Esophagus (tissue), 2 donors: ENCODE data around the gene MAGEA3. TPM values are rescaled to one million over a fixed set of nuclear protein-coding genes. Genes with fewer than 3 reads are reported as not detected.
"Not testable (repeated sequence)": the region's sequence is repeated elsewhere in the genome, so short reads cannot be mapped to it uniquely, and the experiment has no call there.

Source experiments
- H3K27ac ChIP-seq, 2 donors: one replicate each; pipeline ENCODE4 v1.5.1; 2013; ENCODE audit warnings: low read depth in 2 of 2, mild to moderate bottlenecking in 2 of 2, inconsistent platforms in 1 of 2, low read length in 1 of 2, moderate library complexity in 1 of 2
- H3K27me3 ChIP-seq, 2 donors: one replicate each; pipeline ENCODE4 v1.6.1; 2013; ENCODE audit warnings: low read length in 2 of 2, control low read depth in 1 of 2, mild to moderate bottlenecking in 1 of 2; ENCODE audit not compliant: insufficient read depth in 2 of 2, control insufficient read depth in 1 of 2
- H3K36me3 ChIP-seq, 2 donors: one replicate each; pipeline ENCODE4 v1.6.1; 2013; ENCODE audit warnings: low read length in 1 of 2; ENCODE audit not compliant: control insufficient read depth in 2 of 2, insufficient read depth in 2 of 2
- H3K4me1 ChIP-seq, 2 donors: one replicate each; pipeline ENCODE4 v1.6.1; 2013; ENCODE audit warnings: low read length in 1 of 2; ENCODE audit not compliant: control insufficient read depth in 2 of 2, insufficient read depth in 2 of 2
- H3K4me3 ChIP-seq, 2 donors: one replicate each; pipeline ENCODE4 v1.5.1; 2013; ENCODE audit warnings: low read length in 2 of 2, mild to moderate bottlenecking in 2 of 2, low read depth in 1 of 2, moderate library complexity in 1 of 2
- H3K9me3 ChIP-seq, 2 donors: one replicate each; pipeline ENCODE4 v1.6.1; 2013; ENCODE audit warnings: mild to moderate bottlenecking in 2 of 2, low read depth in 1 of 2, low read length in 1 of 2, moderate library complexity in 1 of 2; ENCODE audit not compliant: control insufficient read depth in 2 of 2, insufficient read depth in 1 of 2
- WGBS, 2 donors: extraction: QIAGEN DNeasy Blood & Tissue Kit; methylation state at CpG; one replicate each; pipeline ENCODE4 v1.1.7; 2013; 5-methylcytosine and 5-hydroxymethylcytosine counted together
- polyA plus RNA-seq, 2 donors: library from polyadenylated mRNA; stranded (reverse); fragments of 200-250 nt; gene quantifications; one replicate each; pipeline ENCODE4 v1.2.3, GENCODE V29; 2013
- donor health status: healthy with polysubstance abuse.
- donor health status: Bipolar disorder and iron deficiency.

Gene MAGEA3
- polyA plus RNA-seq, 2 donors = not detected

DNA sequence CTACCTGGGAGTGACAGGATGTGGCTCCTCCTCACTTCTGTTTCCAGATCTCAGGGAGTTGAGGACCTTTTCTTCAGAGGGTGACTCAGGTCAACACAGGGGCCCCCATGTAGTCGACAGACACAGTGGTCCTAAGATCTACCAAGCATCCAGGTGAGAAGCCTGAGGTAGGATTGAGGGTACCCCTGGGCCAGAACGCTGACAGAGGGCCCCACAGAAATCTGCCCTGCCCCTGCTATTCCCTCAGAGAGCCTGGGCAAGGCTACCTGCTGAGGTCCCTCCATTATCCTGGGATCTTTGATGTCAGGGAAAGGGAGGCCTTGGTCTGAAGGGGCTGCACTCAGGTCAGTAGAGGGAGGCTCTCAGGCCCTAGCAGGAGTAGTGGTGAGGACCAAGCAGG, 36.5 kb downstream of the MAGEA3 start:
- Histone ChIP-seq H3K4me3 (no peak overlapping the region), H3K27ac (no peak overlapping the region), H3K9me3 (peaks cover 0 to 2% of the 10 kb centered on the region in 2 donors), H3K4me1 (no peaks in the 10 kb centered on the region), H3K27me3 (no peaks in the 10 kb centered on the region), H3K36me3 (no peaks in the 10 kb centered on the region)
- 58 to 76% methylated on average over 2 of the region's 2 CpGs for WGBS, 2 donors

DNA sequence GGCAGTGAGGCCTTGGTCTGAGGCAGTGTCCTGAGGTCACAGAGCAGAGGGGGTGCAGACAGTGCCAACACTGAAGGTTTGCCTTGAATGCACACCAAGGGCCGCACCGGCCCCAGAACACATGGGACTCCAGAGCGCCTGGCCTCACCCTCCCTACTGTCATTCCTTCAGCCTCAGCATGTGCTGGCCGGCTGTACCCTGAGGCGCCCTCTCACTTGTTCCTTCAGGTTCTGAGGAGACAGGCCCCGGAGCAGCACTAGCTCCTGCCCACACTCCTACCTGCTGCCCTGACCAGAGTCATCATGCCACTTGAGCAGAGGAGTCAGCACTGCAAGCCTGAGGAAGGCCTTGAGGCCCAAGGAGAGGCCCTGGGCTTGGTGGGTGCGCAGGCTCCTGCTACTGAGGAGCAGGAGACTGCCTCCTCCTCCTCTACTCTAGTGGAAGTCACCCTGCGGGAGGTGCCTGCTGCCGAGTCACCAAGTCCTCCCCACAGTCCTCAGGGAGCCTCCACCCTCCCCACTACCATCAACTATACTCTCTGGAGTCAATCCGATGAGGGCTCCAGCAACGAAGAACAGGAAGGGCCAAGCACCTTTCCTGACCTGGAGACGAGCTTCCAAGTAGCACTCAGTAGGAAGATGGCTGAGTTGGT, 37.4 kb downstream of the MAGEA3 start:
- Histone ChIP-seq H3K4me1 (no peaks in the 10 kb centered on the region), H3K36me3 (no peaks in the 10 kb centered on the region), H3K27me3 (no peaks in the 10 kb centered on the region), H3K4me3 (no peak overlapping the region), H3K27ac (no peak overlapping the region), H3K9me3 (peaks cover 0 to 2% of the 10 kb centered on the region in 2 donors)
- WGBS, 2 donors = 84 to 92% methylated on average over 11 to 12 of the region's 12 CpGs

DNA sequence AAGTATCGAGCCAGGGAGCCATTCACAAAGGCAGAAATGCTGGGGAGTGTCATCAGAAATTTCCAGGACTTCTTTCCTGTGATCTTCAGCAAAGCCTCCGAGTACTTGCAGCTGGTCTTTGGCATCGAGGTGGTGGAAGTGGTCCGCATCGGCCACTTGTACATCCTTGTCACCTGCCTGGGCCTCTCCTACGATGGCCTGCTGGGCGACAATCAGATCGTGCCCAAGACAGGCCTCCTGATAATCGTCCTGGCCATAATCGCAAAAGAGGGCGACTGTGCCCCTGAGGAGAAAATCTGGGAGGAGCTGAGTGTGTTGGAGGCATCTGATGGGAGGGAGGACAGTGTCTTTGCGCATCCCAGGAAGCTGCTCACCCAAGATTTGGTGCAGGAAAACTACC, 37.9 kb downstream of the MAGEA3 start:
- not testable (repeated sequence) for H3K4me3 ChIP-seq, H3K9me3 ChIP-seq, H3K27ac ChIP-seq, H3K4me1 ChIP-seq, H3K27me3 ChIP-seq, H3K36me3 ChIP-seq
- WGBS, 2 donors = 83 to 92% methylated on average over 12 of the region's 12 CpGs

DNA sequence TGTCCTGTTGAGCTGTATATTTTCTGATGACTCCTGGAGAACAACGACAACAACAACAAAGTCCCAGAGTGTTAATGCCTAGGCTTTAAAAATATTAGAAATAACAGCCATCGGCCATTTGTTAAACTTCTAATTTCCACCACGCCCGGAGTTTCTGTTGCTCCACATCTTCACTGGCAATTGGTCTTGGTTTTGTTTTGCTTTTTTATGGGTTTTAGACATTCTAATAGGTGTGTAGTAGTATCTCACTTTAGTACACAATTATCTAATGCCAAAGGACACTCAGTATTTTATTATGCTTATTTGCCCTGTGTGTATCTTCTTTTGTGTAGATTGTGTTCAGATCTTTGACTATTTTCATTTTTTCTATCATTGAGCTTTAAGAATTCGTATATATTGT, 40.0 kb downstream of the MAGEA3 start:
- no peaks in the 10 kb centered on the region for H3K36me3 ChIP-seq
- no peak overlapping the region for H3K4me3 ChIP-seq
- H3K9me3 ChIP-seq = peaks cover 0 to 2% of the 10 kb centered on the region in 2 donors
- WGBS, 2 donors = 83 to 90% methylated on average over 5 of the region's 5 CpGs
- H3K27ac ChIP-seq = no peak overlapping the region
- H3K27me3 ChIP-seq = no peaks in the 10 kb centered on the region
- no peaks in the 10 kb centered on the region for H3K4me1 ChIP-seq

Other genes starting within 250 kb of the MAGEA3 start
- under 1 TPM; 0.20 to 0.67 TPM for gene GABRA3, start 247.5 kb upstream of the MAGEA3 start, polyA plus RNA-seq
- gene GABRQ, start 60.9 kb upstream of the MAGEA3 start, polyA plus RNA-seq = under 1 TPM; 0.28 to 0.60 TPM
- gene CSAG2, start 10.5 kb downstream of the MAGEA3 start, polyA plus RNA-seq = not detected
- gene MAGEA2B, start 15.8 kb downstream of the MAGEA3 start, polyA plus RNA-seq = not detected
- not detected for gene CSAG1, start 34.9 kb downstream of the MAGEA3 start, polyA plus RNA-seq
- not detected for gene MAGEA12, start 35.0 kb downstream of the MAGEA3 start, polyA plus RNA-seq
- not detected for gene MAGEA2, start 55.0 kb downstream of the MAGEA3 start, polyA plus RNA-seq
- gene CSAG3, start 60.4 kb downstream of the MAGEA3 start, polyA plus RNA-seq = not detected
- not detected for gene MAGEA6, start 70.9 kb downstream of the MAGEA3 start, polyA plus RNA-seq
- gene CETN2, start 132.0 kb downstream of the MAGEA3 start, polyA plus RNA-seq = 10 to 100 TPM; 33.8 to 34.4 TPM
- gene NSDHL, start 132.3 kb downstream of the MAGEA3 start, polyA plus RNA-seq = 10 to 100 TPM; 43.3 to 60.6 TPM
- 100 to 1,000 TPM; 217 to 220 TPM for gene ZNF185, start 199.3 kb downstream of the MAGEA3 start, polyA plus RNA-seq